ENCODE results near the gene CDK10. TPM values are rescaled to one million over a fixed set of nuclear protein-coding genes. Genes with fewer than 3 reads are reported as not detected.

CDK10 gene
- total and polyA plus RNA-seq, 9 of the 15 experiments (the other 6 are each of a cell fraction or from before 2014, with no cell fraction given): 2.0 to 85.1 (median 40.1) TPM

- 93% methylated on average over 18 of the region's 20 CpGs for WGBS (ENCODE audit: insufficient coverage, low coverage, missing lambda C conversion rate)
- Histone ChIP-seq H4K20me1 (replicated peaks; ENCODE audit: control insufficient read depth, insufficient read depth, low read length) (peaks cover 6% of the 10 kb centered on the region; the same call in 1 of the 2 replicates), H3K4me2 (ENCODE audit: insufficient read depth, low read length) (no peak overlapping the region), H3K36me3 (ENCODE audit: control insufficient read depth, insufficient read depth, low read length) (peaks cover 97% of the 10 kb centered on the region), H3K4me1 (replicated peaks in 1 of 2; ENCODE audit: control insufficient read depth in 2 of 2, insufficient read depth in 2 of 2, low read length in 2 of 2) (peaks cover 0 to 11% of the 10 kb centered on the region in 2 experiments; a peak in 1 of 5 replicates), H3K9ac (ENCODE audit: insufficient read depth in 1 of 2, low read depth in 2 of 2, low read length in 2 of 2) (no peak overlapping the region), H2AFZ (ENCODE audit: low read depth, low read length) (no peak overlapping the region), H3K9me1 (ENCODE audit: control insufficient read depth, insufficient read depth, low read length) (no peaks in the 10 kb centered on the region), H3K27me3 (ENCODE audit: control insufficient read depth in 2 of 2, insufficient read depth in 2 of 2, low read length in 2 of 2) (no peaks in the 10 kb centered on the region), H3K9me3 (replicated peaks; ENCODE audit: control insufficient read depth, insufficient read depth, low read depth, low read length) (no peaks in the 10 kb centered on the region), H3K79me2 (ENCODE audit: control insufficient read depth, insufficient read depth, low read length) (0 out of 3 replicates have a peak, but pooled peaks cover 3% of the 10 kb centered on the region), H3K27ac (ENCODE audit: extremely low read depth, low read depth, low read length) (no peak overlapping the region), H3K4me3 (no peak overlapping the region)
- no peak for DNase-seq (ENCODE audit: extremely low read depth in 1 of 4, low spot score in 3 of 4)
- POLR2A ChIA-PET: interaction anchor here (1.1 to 5.4 kb wide), 2 partner anchors 12 to 19 kb away, joined by 3 to 37 read pairs; no protein-coding TSS in a partner anchor
- TF ChIP-seq TFAP4 (CRISPR knock-in tag; IDR thresholded peaks at IDR 0.05; ENCODE audit: borderline replicate concordance): 0 out of 2 replicates have a peak, but pooled peaks have one; percentile 52
- 0 out of 2 replicates have a peak, but pooled peaks have one; percentile 39 for TF ChIP-seq POLR2AphosphoS5 (IDR thresholded peaks at IDR 0.05; ENCODE audit: control insufficient read depth, insufficient read depth, low read depth, low read length)
- TF ChIP-seq POLR2B (IDR thresholded peaks at IDR 0.05; ENCODE audit: low read depth, partially characterized antibody): peak; percentile 1
- no peak for TF ChIP-seq SRF (CRISPR knock-in tag; IDR thresholded peaks at IDR 0.05)
- no peak for TF ChIP-seq CLOCK (CRISPR knock-in tag; IDR thresholded peaks at IDR 0.05; ENCODE audit: borderline replicate concordance)
- TF ChIP-seq, protein P1, sequence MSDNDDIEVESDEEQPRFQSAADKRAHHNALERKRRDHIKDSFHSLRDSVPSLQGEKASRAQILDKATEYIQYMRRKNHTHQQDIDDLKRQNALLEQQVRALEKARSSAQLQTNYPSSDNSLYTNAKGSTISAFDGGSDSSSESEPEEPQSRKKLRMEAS (CRISPR knock-in tag; IDR thresholded peaks at IDR 0.05): 0 out of 2 replicates have a peak, but pooled peaks have one; percentile 10
- TF ChIP-seq SUPT5H (IDR thresholded peaks at IDR 0.05): peak; percentile 41; the same call in 1 of the 2 replicates
- TF ChIP-seq SIRT6 (IDR thresholded peaks at IDR 0.05; ENCODE audit: low read depth, low read length): peak; percentile 35
- peak; percentile 43; the same call in 1 of the 2 replicates for TF ChIP-seq PML (IDR thresholded peaks at IDR 0.05; ENCODE audit: low read length)
- TF ChIP-seq ATF2 (CRISPR knock-in tag; IDR thresholded peaks at IDR 0.05): no peak
- TF ChIP-seq XRCC3 (IDR thresholded peaks at IDR 0.05): no peak
- TF ChIP-seq ZNF551 (CRISPR knock-in tag; IDR thresholded peaks at IDR 0.05): no peak
- CTCF ChIA-PET (ENCODE audit: low intra/inter-chr PET ratio): no interaction called here
- FAIRE-seq: no peak
- BruUV-seq (replicated peaks): no TSS peak
- intact Hi-C loops (cut with micrococcal nuclease): no loop called here
- ATAC-seq: no peak; the same call in 2 of the 3 replicates
- in situ Hi-C loops (cut with MboI): no loop called here
These were observed 51.0 kb downstream of the CDK10 start for GRCh38 chr16:89737341-89738071.
